GM12864 (cell line): ENCODE results near the gene DNAJC11.

ENCODE experiments used
- DNase-seq: peaks from one replicate; pipeline ENCODE4 v3.0.0-alpha.2; 2011; ENCODE audit warnings: low read depth
- H3K4me3 ChIP-seq: 2 replicates; pipeline ENCODE4 v1.5.1; 2011; ENCODE audit warnings: mild to moderate bottlenecking, low read depth, low read length, control low read depth
- CTCF ChIP-seq: IDR thresholded peaks from 2 replicates; pipeline ENCODE4 v1.5.1; 2011; ENCODE audit warnings: low read depth, mild to moderate bottlenecking, moderate library complexity, low read length, control low read depth, inconsistent platforms; ENCODE audit errors: missing control alignments

Gene DNAJC11

GRCh38 chr1:6685381-6685780 is 16.2 kb downstream of the DNAJC11 start:
- TF ChIP-seq CTCF, result no peak
- no peak overlapping the region for H3K4me3 ChIP-seq
- DNase-seq, result no peak

- no peak for DNase-seq
- no peak overlapping the region for H3K4me3 ChIP-seq
- TF ChIP-seq CTCF, result no peak
Measured at GRCh38 chr1:6683434-6683833, 18.2 kb downstream of the DNAJC11 start.

GRCh38 chr1:6675941-6676340 is 25.7 kb downstream of the DNAJC11 start:
- DNase-seq, result no peak
- no peak overlapping the region for H3K4me3 ChIP-seq
- no peak for TF ChIP-seq CTCF

- no peak overlapping the region for H3K4me3 ChIP-seq
- DNase-seq, result no peak
- TF ChIP-seq CTCF, result no peak
Measured at GRCh38 chr1:6674771-6675170, 26.8 kb downstream of the DNAJC11 start.

- no peak overlapping the region for H3K4me3 ChIP-seq
- no peak for DNase-seq
- no peak for TF ChIP-seq CTCF
Measured at GRCh38 chr1:6673816-6674398, 27.7 kb downstream of the DNAJC11 start.

GRCh38 chr1:6672558-6672957 is 29.1 kb downstream of the DNAJC11 start:
- TF ChIP-seq CTCF, result no peak
- DNase-seq, result no peak
- H3K4me3 ChIP-seq, result no peak overlapping the region

GRCh38 chr1:6668503-6668902 is 33.1 kb downstream of the DNAJC11 start:
- no peak for TF ChIP-seq CTCF
- DNase-seq, result no peak
- H3K4me3 ChIP-seq, result no peak overlapping the region
